Uterus (tissue), 4 donors: Measurements from ENCODE around the gene MED22. TPM values are rescaled to one million over a fixed set of nuclear protein-coding genes. Genes with fewer than 3 reads are reported as not detected.

Experiments used
- DNase-seq, 2 donors: peaks; one replicate each; pipeline ENCODE4 v3.0.0-alpha.2; 2019 to 2020
- H3K27ac ChIP-seq, 2 donors: fragments of 200-600 bp; sonication (generic); 1 replicate in 1 of 2; 2 replicates in 1 of 2; pipeline ENCODE4 v1.5.1; 2016 to 2018
- H3K27me3 ChIP-seq, 2 donors: fragments of 200-600 bp; sonication (generic); one replicate each; pipeline ENCODE4 v1.5.1; 2018 to 2019; ENCODE audit warnings: control low read depth in 1 of 2
- H3K36me3 ChIP-seq, 2 donors: fragments of 200-600 bp; sonication (generic); one replicate each; pipeline ENCODE4 v1.5.1; 2019; ENCODE audit warnings: control low read depth in 1 of 2
- H3K4me1 ChIP-seq, 2 donors: fragments of 200-600 bp; sonication (generic); one replicate each; pipeline ENCODE4 v1.5.1; 2018 to 2019; ENCODE audit warnings: control low read depth in 1 of 2
- H3K4me3 ChIP-seq, 2 donors: fragments of 200-600 bp; sonication (generic); 1 replicate in 1 of 2; 2 replicates in 1 of 2; pipeline ENCODE4 v1.5.1; 2018 to 2019; ENCODE audit warnings: mild to moderate bottlenecking in 1 of 2
- H3K9me3 ChIP-seq, 2 donors: fragments of 200-600 bp; sonication (generic); one replicate each; pipeline ENCODE4 v1.5.1; 2019; ENCODE audit warnings: control low read depth in 1 of 2
- POLR2A ChIP-seq, 2 donors: fragments of 450-650 bp; IDR thresholded peaks; one replicate each; pipeline ENCODE4 v1.6.1; 2016; ENCODE audit warnings: antibody characterized with exemption in 2 of 2, mild to moderate bottlenecking in 1 of 2, moderate library complexity in 1 of 2
- intact Hi-C: fragments of 100-400 bp; cut with DNase I; formaldehyde crosslinking; loops from one replicate; pipeline ENCODE4 v1.15.1; 2023; ENCODE audit warnings: low total_unique reads
- total RNA-seq, 4 donors: library from RNA; depleted of rRNA in 3 of 4; stranded (reverse); fragments of >200 nt in 3 of 4; gene quantifications; one replicate each; pipeline versions ENCODE4 v1.1.0 to v1.2.4, GENCODE V29; 2014 to 2023
- TF ChIP-seq, protein P1 (sequence below), 4 experiments: fragments of 200-600 bp in 2 of 4; fragments of 450-650 bp in 2 of 4; sonication (generic) in 2 of 4; IDR thresholded peaks; one replicate each; pipeline ENCODE4 v1.5.1; 2016 to 2019; ENCODE audit warnings: antibody characterized with exemption in 4 of 4, mild to moderate bottlenecking in 2 of 4, moderate library complexity in 1 of 4
- donor health status: DM: yes; HTN: yes; CAD: no.

Gene MED22
- total RNA-seq, 4 donors from 2014 or later: 10.0 to 41.0 (median 30.9) TPM

DNA sequence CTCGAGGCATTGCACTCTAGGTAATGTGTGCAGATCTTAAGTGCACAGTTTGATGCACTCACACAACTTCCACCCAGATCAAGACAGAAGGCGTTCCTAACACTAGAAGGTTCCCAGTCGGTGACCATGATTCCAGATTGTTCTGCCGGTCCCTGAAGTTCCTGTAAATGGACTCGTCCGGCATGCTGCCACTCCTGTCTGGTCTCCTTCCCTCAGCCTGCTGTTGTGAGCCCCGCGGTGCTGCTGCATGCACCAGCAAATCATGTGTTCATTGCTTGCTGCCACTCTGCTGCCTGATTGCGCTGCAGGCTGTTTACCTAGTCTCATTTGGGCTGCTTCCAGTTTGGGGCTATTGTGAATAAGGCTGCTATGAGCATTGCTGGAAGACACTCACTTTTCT is 39.7 kb upstream of the MED22 start:
- DNase-seq: no peak
- intact Hi-C loops: no loop called here
- H3K9me3 ChIP-seq: no peaks in the 10 kb centered on the region
- H3K4me1 ChIP-seq: no peaks in the 10 kb centered on the region
- no peaks in the 10 kb centered on the region for H3K36me3 ChIP-seq
- H3K27ac ChIP-seq: no peak overlapping the region
- H3K27me3 ChIP-seq: no peaks in the 10 kb centered on the region
- H3K4me3 ChIP-seq: no peak overlapping the region
- TF ChIP-seq, protein P1, sequence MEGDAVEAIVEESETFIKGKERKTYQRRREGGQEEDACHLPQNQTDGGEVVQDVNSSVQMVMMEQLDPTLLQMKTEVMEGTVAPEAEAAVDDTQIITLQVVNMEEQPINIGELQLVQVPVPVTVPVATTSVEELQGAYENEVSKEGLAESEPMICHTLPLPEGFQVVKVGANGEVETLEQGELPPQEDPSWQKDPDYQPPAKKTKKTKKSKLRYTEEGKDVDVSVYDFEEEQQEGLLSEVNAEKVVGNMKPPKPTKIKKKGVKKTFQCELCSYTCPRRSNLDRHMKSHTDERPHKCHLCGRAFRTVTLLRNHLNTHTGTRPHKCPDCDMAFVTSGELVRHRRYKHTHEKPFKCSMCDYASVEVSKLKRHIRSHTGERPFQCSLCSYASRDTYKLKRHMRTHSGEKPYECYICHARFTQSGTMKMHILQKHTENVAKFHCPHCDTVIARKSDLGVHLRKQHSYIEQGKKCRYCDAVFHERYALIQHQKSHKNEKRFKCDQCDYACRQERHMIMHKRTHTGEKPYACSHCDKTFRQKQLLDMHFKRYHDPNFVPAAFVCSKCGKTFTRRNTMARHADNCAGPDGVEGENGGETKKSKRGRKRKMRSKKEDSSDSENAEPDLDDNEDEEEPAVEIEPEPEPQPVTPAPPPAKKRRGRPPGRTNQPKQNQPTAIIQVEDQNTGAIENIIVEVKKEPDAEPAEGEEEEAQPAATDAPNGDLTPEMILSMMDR (IDR thresholded peaks at IDR 0.05): no peak
- no peak for TF ChIP-seq POLR2A (IDR thresholded peaks at IDR 0.05)

DNA sequence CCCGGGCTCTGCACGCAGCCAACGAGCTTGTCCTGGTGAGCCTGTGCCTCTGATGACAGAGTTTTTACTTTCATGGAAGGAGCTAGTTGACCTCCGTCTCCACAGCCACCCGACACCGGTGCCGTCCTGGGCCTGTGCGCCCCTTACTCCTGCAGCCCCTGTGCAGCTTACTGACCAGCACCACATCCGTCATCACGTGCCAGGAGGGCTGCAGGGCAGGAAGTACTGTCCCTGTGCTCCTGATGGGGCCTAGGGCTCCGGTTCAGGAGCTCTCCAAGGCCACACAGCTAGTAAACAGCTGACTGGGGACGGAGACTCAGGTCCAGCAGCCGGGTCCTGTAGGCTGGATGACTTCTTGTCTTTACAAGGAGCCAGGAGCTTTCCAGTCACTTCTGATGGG is 38.4 kb upstream of the MED22 start:
- DNase-seq: no peak
- H3K9me3 ChIP-seq: no peaks in the 10 kb centered on the region
- H3K27ac ChIP-seq: no peak overlapping the region
- intact Hi-C loops: no loop called here
- H3K27me3 ChIP-seq: no peaks in the 10 kb centered on the region
- no peak overlapping the region for H3K4me3 ChIP-seq
- no peaks in the 10 kb centered on the region for H3K4me1 ChIP-seq
- no peaks in the 10 kb centered on the region for H3K36me3 ChIP-seq
- TF ChIP-seq POLR2A (IDR thresholded peaks at IDR 0.05): no peak
- TF ChIP-seq, protein P1 (IDR thresholded peaks at IDR 0.05): no peak

DNA sequence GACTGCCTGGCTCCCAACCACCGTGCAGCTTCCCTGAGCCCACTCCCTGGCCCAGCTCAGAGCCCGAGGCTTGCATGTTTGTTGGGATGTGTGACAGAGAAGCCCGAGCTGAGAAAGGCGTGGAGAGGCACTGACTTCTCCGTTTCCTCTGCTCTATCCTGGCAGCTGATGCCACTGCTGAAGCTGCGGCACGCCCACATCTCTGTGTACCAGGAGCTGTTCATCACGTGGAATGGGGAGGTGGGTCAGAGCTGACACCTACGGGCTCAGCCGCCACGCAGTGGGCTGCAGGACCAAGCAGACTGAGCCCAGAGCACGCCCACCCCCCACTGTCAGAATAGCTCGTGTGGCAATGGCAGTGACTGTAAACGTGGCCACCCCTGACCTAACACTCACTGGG is 37.5 kb upstream of the MED22 start:
- H3K4me1 ChIP-seq: no peaks in the 10 kb centered on the region
- no peak for DNase-seq
- no peak overlapping the region for H3K4me3 ChIP-seq
- H3K27ac ChIP-seq: no peak overlapping the region
- TF ChIP-seq, protein P1 (IDR thresholded peaks at IDR 0.05): no peak
- TF ChIP-seq POLR2A (IDR thresholded peaks at IDR 0.05): no peak
- no peaks in the 10 kb centered on the region for H3K27me3 ChIP-seq
- intact Hi-C loops: no loop called here
- no peaks in the 10 kb centered on the region for H3K9me3 ChIP-seq
- no peaks in the 10 kb centered on the region for H3K36me3 ChIP-seq

DNA sequence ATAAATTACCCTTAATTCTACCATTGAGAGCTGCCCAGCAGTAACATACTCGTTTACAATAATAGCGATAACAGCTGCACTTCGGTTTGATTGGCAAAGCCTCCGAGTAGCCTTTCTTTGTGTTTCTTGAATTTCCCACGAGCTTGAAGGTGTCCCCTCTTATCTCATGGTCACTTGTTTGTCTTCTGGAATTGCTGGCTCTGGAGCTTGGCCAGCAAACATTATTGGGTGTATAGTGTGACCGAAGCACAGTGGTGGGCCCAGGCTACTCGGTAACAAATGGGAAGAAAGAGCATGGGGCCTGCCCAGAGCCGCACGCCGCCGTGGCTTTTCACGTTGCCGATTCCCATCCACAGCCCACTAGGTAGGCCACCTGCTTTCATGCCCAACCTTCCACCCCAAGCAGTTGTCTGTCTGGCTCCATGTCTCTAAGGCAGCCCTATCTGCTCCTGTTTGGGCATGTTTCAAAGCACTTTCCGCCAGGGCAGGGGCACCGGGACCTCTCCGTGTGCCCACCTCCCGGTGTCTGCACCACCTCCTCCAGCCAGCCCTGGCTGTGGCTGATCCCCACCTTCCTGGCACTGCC is 36.9 kb upstream of the MED22 start:
- Histone ChIP-seq H3K4me1 (no peaks in the 10 kb centered on the region), H3K27me3 (no peaks in the 10 kb centered on the region), H3K4me3 (no peak overlapping the region), H3K9me3 (no peaks in the 10 kb centered on the region), H3K27ac (no peak overlapping the region), H3K36me3 (no peaks in the 10 kb centered on the region)
- DNase-seq: no peak
- intact Hi-C loops: no loop called here
- TF ChIP-seq, protein P1 (IDR thresholded peaks at IDR 0.05): no peak
- no peak for TF ChIP-seq POLR2A (IDR thresholded peaks at IDR 0.05)

DNA sequence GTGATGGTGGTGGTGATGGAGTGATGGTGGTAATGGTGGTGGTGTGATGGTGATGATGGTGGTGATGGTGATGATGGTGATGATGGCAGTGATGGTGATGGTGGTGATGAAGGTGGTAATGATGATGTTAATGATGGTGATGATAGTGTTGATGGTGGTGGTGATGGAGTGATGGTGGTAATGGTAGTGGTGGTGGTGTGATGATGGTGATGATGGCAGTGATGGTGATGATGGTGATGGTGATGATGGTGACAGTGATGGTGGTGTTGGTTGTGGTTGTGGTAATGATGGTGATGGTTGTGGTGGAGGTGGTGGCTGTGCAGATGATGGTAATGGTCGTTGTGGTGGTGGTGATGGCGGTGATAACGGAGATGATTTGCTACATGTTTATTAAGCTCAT is 35.5 kb upstream of the MED22 start:
- Histone ChIP-seq H3K36me3 (no peaks in the 10 kb centered on the region), H3K9me3 (no peaks in the 10 kb centered on the region), H3K4me3 (no peak overlapping the region), H3K27ac (no peak overlapping the region), H3K27me3 (no peaks in the 10 kb centered on the region), H3K4me1 (no peaks in the 10 kb centered on the region)
- no peak for TF ChIP-seq POLR2A (IDR thresholded peaks at IDR 0.05)
- TF ChIP-seq, protein P1 (IDR thresholded peaks at IDR 0.05): no peak
- intact Hi-C loops: no loop called here
- no peak for DNase-seq
